HepG2 (cell line): ENCODE data around the gene ZNF318. TPM values are rescaled to one million over a fixed set of nuclear protein-coding genes. Genes with fewer than 3 reads are reported as not detected.

Experiments
- ARNT ChIP-seq: fragments of 450-650 bp; IDR thresholded peaks from 2 replicates; pipeline ENCODE4 v1.6.1; 2017
- FOXJ3 ChIP-seq: sonication (generic); formaldehyde crosslinking; IDR thresholded peaks from 2 replicates; pipeline ENCODE4 v1.4.0; 2020; ENCODE audit warnings: missing genetic modification reagents, mild to moderate bottlenecking, borderline replicate concordance
- IRX3 ChIP-seq: sonication (generic); formaldehyde crosslinking; IDR thresholded peaks from 2 replicates; pipeline ENCODE4 v1.8.1; 2023; ENCODE audit warnings: mild to moderate bottlenecking, low read depth, missing genetic modification reagents, borderline replicate concordance
- KDM3A ChIP-seq: IDR thresholded peaks from 2 replicates; pipeline ENCODE4 v1.6.1; 2018; ENCODE audit warnings: low read depth, missing compliant biosample characterization
- NR2F6 ChIP-seq, 2 experiments: IDR thresholded peaks; 2 replicates each; pipeline ENCODE4 v1.6.1; 2016; ENCODE audit warnings: antibody characterized with exemption in 1 of 2, mild to moderate bottlenecking in 1 of 2
- RARA ChIP-seq: IDR thresholded peaks from 2 replicates; pipeline ENCODE4 v1.6.1; 2016; ENCODE audit warnings: missing genetic modification reagents, missing compliant biosample characterization
- SAP130 ChIP-seq: IDR thresholded peaks from 2 replicates; pipeline ENCODE4 v1.6.1; 2016; ENCODE audit warnings: low read depth
- SMARCE1 ChIP-seq: fragments of 450-650 bp; IDR thresholded peaks from 2 replicates; pipeline ENCODE4 v1.6.1; 2017; ENCODE audit warnings: borderline replicate concordance
- SP1 ChIP-seq, 2 experiments: fragments of 450-650 bp in 1 of 2; sonication (generic) in 1 of 2; formaldehyde crosslinking in 1 of 2; IDR thresholded peaks; 2 replicates each; pipeline versions ENCODE4 v1.4.0 to v1.6.1; 2016 to 2020; ENCODE audit warnings: missing genetic modification reagents in 1 of 2
- SP140L ChIP-seq: sonication (generic); formaldehyde crosslinking; IDR thresholded peaks from 2 replicates; pipeline ENCODE4 v1.4.0; 2020; ENCODE audit warnings: missing genetic modification reagents, borderline replicate concordance
- SRSF1 ChIP-seq: fragments of 200-400 bp; formaldehyde crosslinking; optimal IDR thresholded peaks from 2 replicates; pipeline ENCODE3; 2017; ENCODE audit warnings: mild to moderate bottlenecking, low read depth, low read length, moderate library complexity
- TBP ChIP-seq: sonication (generic); formaldehyde crosslinking; IDR thresholded peaks from 2 replicates; pipeline ENCODE4 v1.5.0; 2020; ENCODE audit warnings: missing genetic modification reagents
- ZNF274 ChIP-seq: sonication (generic); formaldehyde crosslinking; IDR thresholded peaks from 2 replicates; pipeline ENCODE4 v1.5.1; 2020; ENCODE audit warnings: mild to moderate bottlenecking, missing genetic modification reagents
- polyA plus RNA-seq, 8 experiments: library from polyadenylated mRNA; depleted of rRNA in 3 of 8; stranded (reverse) in 7 of 8; unstranded in 1 of 8; fragments of >200 nt; fragmentation: Illumina TruSeq in 4 of 8; extraction: Trizol in 4 of 8; gene quantifications; 2 replicates each; pipeline versions ENCODE4 v1.2.1 to v1.2.3, GENCODE V29; 2011 to 2016; ENCODE audit warnings: low read depth in 4 of 8, missing spikeins in 1 of 8, mixed read lengths in 1 of 8; ENCODE audit not compliant: insufficient read depth in 1 of 8
- total RNA-seq, 5 experiments: library from RNA; depleted of rRNA; stranded (reverse); fragments of >200 nt; fragmentation: Illumina TruSeq; extraction: Trizol; gene quantifications; 2 replicates each; pipeline ENCODE4 v1.2.3, GENCODE V29; 2016; ENCODE audit warnings: low read depth in 1 of 5
- TF ChIP-seq, protein P1 (sequence below): sonication (generic); formaldehyde crosslinking; IDR thresholded peaks from 2 replicates; pipeline ENCODE4 v1.4.0; 2020; ENCODE audit warnings: missing genetic modification reagents
- TF ChIP-seq, protein P2 (sequence below): sonication (generic); formaldehyde crosslinking; IDR thresholded peaks from 2 replicates; pipeline ENCODE4 v1.4.0; 2020; ENCODE audit warnings: missing genetic modification reagents, mild to moderate bottlenecking, borderline replicate concordance
- TF ChIP-seq, protein P3 (sequence below): sonication (generic); formaldehyde crosslinking; IDR thresholded peaks from 2 replicates; pipeline ENCODE4 v1.5.0; 2020; ENCODE audit warnings: mild to moderate bottlenecking, missing genetic modification reagents, borderline replicate concordance
- TF ChIP-seq, protein P4 (sequence below): sonication (generic); formaldehyde crosslinking; IDR thresholded peaks from 2 replicates; pipeline ENCODE4 v1.8.0; 2022; ENCODE audit warnings: missing genetic modification reagents, mild to moderate bottlenecking, moderate library complexity, borderline replicate concordance
- TF ChIP-seq, protein P5 (sequence below): IDR thresholded peaks from 2 replicates; pipeline ENCODE4 v1.6.1; 2016; ENCODE audit warnings: mild to moderate bottlenecking

Gene ZNF318
- total and polyA plus RNA-seq, 2 of the 13 experiments (the other 11 are each of a cell fraction or from before 2014, with no cell fraction given), result 13.0 to 14.5 TPM

DNA sequence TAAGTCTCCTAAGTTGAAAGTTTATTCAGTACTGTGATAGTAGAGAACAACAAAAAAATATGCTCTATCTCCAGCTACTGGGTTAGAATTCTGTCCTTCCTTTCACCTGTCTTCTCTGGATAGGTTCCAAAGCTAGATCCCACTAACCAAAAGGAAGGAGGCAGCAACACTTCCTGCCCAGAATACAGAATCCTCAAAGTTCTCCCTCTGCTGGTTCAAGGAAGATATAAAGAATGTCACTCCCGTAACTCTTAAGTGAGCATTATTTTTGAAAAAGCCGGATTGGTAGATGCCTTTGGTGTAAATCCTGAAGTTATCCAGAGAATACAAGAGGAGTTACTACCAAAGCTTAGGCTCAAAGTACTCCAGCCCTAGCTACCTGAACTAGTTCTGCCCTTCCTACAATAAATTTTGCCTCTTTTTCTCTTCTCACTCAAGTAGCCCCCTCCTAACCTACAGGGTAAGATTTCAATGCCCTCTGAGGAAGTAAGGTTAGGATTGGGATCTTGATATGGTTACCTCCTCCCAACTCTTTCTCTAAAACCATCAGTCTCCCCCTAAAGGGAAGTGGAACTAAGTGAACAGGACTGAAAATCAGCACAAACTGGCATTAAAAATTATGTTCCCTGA is 34.9 kb downstream of the ZNF318 start (continued):
- no peak for TF ChIP-seq SRSF1
- no peak for TF ChIP-seq RARA (CRISPR knock-in tag)
- TF ChIP-seq SP1 (IDR thresholded peaks at IDR 0.05), result no peak
- no peak; the same call in 1 of the 2 replicates for TF ChIP-seq SP1 (CRISPR knock-in tag; IDR thresholded peaks at IDR 0.05)
- no peak for TF ChIP-seq ZNF274 (CRISPR knock-in tag)
- peak; percentile 40; the same call in 1 of the 2 replicates for TF ChIP-seq SAP130 (CRISPR knock-in tag)
- TF ChIP-seq, protein P1, sequence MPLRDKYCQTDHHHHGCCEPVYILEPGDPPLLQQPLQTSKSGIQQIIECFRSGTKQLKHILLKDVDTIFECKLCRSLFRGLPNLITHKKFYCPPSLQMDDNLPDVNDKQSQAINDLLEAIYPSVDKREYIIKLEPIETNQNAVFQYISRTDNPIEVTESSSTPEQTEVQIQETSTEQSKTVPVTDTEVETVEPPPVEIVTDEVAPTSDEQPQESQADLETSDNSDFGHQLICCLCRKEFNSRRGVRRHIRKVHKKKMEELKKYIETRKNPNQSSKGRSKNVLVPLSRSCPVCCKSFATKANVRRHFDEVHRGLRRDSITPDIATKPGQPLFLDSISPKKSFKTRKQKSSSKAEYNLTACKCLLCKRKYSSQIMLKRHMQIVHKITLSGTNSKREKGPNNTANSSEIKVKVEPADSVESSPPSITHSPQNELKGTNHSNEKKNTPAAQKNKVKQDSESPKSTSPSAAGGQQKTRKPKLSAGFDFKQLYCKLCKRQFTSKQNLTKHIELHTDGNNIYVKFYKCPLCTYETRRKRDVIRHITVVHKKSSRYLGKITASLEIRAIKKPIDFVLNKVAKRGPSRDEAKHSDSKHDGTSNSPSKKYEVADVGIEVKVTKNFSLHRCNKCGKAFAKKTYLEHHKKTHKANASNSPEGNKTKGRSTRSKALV (CRISPR knock-in tag), result 0 out of 2 replicates have a peak, but pooled peaks have one; percentile 28
- no peak for TF ChIP-seq SMARCE1
- TF ChIP-seq, protein P2, sequence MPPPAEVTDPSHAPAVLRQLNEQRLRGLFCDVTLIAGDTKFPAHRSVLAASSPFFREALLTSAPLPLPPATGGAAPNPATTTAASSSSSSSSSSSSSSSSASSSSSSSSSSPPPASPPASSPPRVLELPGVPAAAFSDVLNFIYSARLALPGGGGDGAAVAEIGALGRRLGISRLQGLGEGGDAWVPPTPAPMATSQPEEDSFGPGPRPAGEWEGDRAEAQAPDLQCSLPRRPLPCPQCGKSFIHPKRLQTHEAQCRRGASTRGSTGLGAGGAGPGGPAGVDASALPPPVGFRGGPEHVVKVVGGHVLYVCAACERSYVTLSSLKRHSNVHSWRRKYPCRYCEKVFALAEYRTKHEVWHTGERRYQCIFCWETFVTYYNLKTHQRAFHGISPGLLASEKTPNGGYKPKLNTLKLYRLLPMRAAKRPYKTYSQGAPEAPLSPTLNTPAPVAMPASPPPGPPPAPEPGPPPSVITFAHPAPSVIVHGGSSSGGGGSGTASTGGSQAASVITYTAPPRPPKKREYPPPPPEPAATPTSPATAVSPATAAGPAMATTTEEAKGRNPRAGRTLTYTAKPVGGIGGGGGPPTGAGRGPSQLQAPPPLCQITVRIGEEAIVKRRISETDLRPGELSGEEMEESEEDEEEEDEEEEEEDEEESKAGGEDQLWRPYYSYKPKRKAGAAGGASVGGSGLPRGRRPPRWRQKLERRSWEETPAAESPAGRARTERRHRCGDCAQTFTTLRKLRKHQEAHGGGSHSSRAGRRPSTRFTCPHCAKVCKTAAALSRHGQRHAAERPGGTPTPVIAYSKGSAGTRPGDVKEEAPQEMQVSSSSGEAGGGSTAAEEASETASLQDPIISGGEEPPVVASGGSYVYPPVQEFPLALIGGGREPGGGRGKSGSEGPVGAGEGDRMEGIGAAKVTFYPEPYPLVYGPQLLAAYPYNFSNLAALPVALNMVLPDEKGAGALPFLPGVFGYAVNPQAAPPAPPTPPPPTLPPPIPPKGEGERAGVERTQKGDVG (CRISPR knock-in tag), result no peak
- no peak; the same call in 1 of the 2 replicates for TF ChIP-seq NR2F6 (IDR thresholded peaks at IDR 0.05)
- peak; percentile 59; the same call in 1 of the 2 replicates for TF ChIP-seq NR2F6 (CRISPR knock-in tag; IDR thresholded peaks at IDR 0.05)
- TF ChIP-seq TBP (CRISPR knock-in tag), result no peak
- TF ChIP-seq, protein P3, sequence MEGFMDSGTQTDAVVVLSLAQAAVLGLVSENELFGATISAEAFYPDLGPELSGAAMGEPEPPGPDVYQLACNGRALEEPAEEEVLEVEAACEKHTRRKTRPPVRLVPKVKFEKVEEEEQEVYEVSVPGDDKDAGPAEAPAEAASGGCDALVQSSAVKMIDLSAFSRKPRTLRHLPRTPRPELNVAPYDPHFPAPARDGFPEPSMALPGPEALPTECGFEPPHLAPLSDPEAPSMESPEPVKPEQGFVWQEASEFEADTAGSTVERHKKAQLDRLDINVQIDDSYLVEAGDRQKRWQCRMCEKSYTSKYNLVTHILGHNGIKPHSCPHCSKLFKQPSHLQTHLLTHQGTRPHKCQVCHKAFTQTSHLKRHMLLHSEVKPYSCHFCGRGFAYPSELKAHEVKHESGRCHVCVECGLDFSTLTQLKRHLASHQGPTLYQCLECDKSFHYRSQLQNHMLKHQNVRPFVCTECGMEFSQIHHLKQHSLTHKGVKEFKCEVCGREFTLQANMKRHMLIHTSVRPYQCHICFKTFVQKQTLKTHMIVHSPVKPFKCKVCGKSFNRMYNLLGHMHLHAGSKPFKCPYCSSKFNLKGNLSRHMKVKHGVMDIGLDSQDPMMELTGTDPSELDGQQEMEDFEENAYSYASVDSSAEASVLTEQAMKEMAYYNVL (CRISPR knock-in tag), result no peak
- TF ChIP-seq, protein P4, sequence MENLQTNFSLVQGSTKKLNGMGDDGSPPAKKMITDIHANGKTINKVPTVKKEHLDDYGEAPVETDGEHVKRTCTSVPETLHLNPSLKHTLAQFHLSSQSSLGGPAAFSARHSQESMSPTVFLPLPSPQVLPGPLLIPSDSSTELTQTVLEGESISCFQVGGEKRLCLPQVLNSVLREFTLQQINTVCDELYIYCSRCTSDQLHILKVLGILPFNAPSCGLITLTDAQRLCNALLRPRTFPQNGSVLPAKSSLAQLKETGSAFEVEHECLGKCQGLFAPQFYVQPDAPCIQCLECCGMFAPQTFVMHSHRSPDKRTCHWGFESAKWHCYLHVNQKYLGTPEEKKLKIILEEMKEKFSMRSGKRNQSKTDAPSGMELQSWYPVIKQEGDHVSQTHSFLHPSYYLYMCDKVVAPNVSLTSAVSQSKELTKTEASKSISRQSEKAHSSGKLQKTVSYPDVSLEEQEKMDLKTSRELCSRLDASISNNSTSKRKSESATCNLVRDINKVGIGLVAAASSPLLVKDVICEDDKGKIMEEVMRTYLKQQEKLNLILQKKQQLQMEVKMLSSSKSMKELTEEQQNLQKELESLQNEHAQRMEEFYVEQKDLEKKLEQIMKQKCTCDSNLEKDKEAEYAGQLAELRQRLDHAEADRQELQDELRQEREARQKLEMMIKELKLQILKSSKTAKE (CRISPR knock-in tag), result no peak
- no peak for TF ChIP-seq IRX3 (CRISPR knock-in tag)
- TF ChIP-seq KDM3A (CRISPR knock-in tag), result 0 out of 2 replicates have a peak, but pooled peaks have one; percentile 33
- TF ChIP-seq, protein P5, sequence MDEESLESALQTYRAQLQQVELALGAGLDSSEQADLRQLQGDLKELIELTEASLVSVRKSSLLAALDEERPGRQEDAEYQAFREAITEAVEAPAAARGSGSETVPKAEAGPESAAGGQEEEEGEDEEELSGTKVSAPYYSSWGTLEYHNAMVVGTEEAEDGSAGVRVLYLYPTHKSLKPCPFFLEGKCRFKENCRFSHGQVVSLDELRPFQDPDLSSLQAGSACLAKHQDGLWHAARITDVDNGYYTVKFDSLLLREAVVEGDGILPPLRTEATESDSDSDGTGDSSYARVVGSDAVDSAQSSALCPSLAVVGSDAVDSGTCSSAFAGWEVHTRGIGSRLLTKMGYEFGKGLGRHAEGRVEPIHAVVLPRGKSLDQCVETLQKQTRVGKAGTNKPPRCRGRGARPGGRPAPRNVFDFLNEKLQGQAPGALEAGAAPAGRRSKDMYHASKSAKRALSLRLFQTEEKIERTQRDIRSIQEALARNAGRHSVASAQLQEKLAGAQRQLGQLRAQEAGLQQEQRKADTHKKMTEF, result peak; percentile 52; the same call in 1 of the 2 replicates
- no peak for TF ChIP-seq ARNT
- TF ChIP-seq FOXJ3 (CRISPR knock-in tag), result 0 out of 2 replicates have a peak, but pooled peaks have one; percentile 33
- 0 out of 2 replicates have a peak, but pooled peaks have one; percentile 35 for TF ChIP-seq SP140L (CRISPR knock-in tag)
